Neural cell (in vitro differentiated cells): ENCODE measurements around the gene ZZZ3. TPM values are rescaled to one million over a fixed set of nuclear protein-coding genes. Genes with fewer than 3 reads are reported as not detected.

Source experiments
- H2AFZ ChIP-seq: fragments of 200-600, 300-800 bp; sonication (generic), shearing (Covaris generic); 2 replicates; pipeline ENCODE4 v1.6.0; 2014; ENCODE audit warnings: low read depth, mild to moderate bottlenecking, antibody characterized with exemption, low read length, moderate library complexity
- H3F3A ChIP-seq: fragments of 200-600 bp; shearing (Covaris generic); 2 replicates; pipeline ENCODE4 v1.6.1; 2016; ENCODE audit warnings: mild to moderate bottlenecking, moderate library complexity, mixed read lengths, antibody characterized with exemption, low read length; ENCODE audit not compliant: insufficient read depth, poor library complexity, severe bottlenecking
- H3K27ac ChIP-seq: fragments of 200-600, 300-800 bp; sonication (generic), shearing (Covaris generic); 2 replicates; pipeline ENCODE4 v1.5.1; 2014; ENCODE audit warnings: mild to moderate bottlenecking, low read length, moderate library complexity
- H3K27me3 ChIP-seq: fragments of 300-800, 200-600 bp; sonication (generic), shearing (Covaris generic); 2 replicates; pipeline ENCODE4 v1.6.0; 2014; ENCODE audit warnings: mild to moderate bottlenecking, low read depth, low read length, moderate library complexity; ENCODE audit not compliant: insufficient read depth
- H3K36me3 ChIP-seq: fragments of 300-800, 200-600 bp; sonication (generic), shearing (Covaris generic); 2 replicates; pipeline ENCODE4 v1.5.1; 2014; ENCODE audit warnings: mild to moderate bottlenecking, antibody characterized with exemption, low read length, moderate library complexity; ENCODE audit not compliant: insufficient read depth
- H3K4me2 ChIP-seq: fragments of 300-800, 200-600 bp; sonication (generic), shearing (Covaris generic); 2 replicates; pipeline ENCODE4 v1.6.0; 2014; ENCODE audit warnings: mild to moderate bottlenecking, low read length
- H3K4me3 ChIP-seq: fragments of 300-800, 200-600 bp; sonication (generic), shearing (Covaris generic); 2 replicates; pipeline ENCODE4 v1.5.1; 2014; ENCODE audit warnings: mild to moderate bottlenecking, low read length, moderate library complexity
- H3K79me2 ChIP-seq: fragments of 200-600 bp; shearing (Covaris generic); replicated peaks from 2 replicates; pipeline ENCODE4 v1.6.0; 2014; ENCODE audit warnings: mild to moderate bottlenecking, low read length, moderate library complexity; ENCODE audit not compliant: insufficient read depth
- H3K9ac ChIP-seq: fragments of 300-800, 200-600 bp; sonication (generic), shearing (Covaris generic); 2 replicates; pipeline ENCODE4 v1.6.1; 2016; ENCODE audit warnings: mild to moderate bottlenecking, low read length, mixed read lengths
- H3K9me2 ChIP-seq: fragments of 200-600 bp; shearing (Covaris generic); 2 replicates; pipeline ENCODE4 v1.6.1; 2016; ENCODE audit warnings: mild to moderate bottlenecking, low read length, mixed read lengths; ENCODE audit not compliant: insufficient read depth
- H3K9me3 ChIP-seq: fragments of 200-600, 300-800 bp; sonication (generic), shearing (Covaris generic); 2 replicates; pipeline ENCODE4 v1.6.1; 2016; ENCODE audit warnings: mild to moderate bottlenecking, mixed run types, low read length, moderate library complexity, mixed read lengths
- H4K20me1 ChIP-seq: fragments of 200-600 bp; shearing (Covaris generic); 2 replicates; pipeline ENCODE4 v1.6.1; 2016; ENCODE audit warnings: mild to moderate bottlenecking, mixed run types; ENCODE audit not compliant: insufficient read depth
- CTCF ChIP-seq: fragments of 450-650 bp; IDR thresholded peaks from 2 replicates; pipeline ENCODE4 v1.5.1; 2014; ENCODE audit warnings: antibody characterized with exemption, mild to moderate bottlenecking, moderate library complexity; ENCODE audit not compliant: poor library complexity, severe bottlenecking
- EP300 ChIP-seq: fragments of 450-650 bp; conservative IDR thresholded peaks from 2 replicates; pipeline ENCODE4 v1.6.1; 2014; ENCODE audit warnings: antibody characterized with exemption, mild to moderate bottlenecking, moderate library complexity; ENCODE audit not compliant: poor library complexity, severe bottlenecking
- EZH2 ChIP-seq: fragments of 200-600, 300-800 bp; shearing (Covaris generic), sonication (generic); IDR thresholded peaks from 2 replicates; pipeline ENCODE4 v1.6.1; 2014; ENCODE audit warnings: antibody characterized with exemption, low read length, borderline replicate concordance, mild to moderate bottlenecking; ENCODE audit not compliant: insufficient read depth, poor library complexity, severe bottlenecking
- MXI1 ChIP-seq: fragments of 450-650 bp; conservative IDR thresholded peaks from 2 replicates; pipeline ENCODE4 v1.6.1; 2014; ENCODE audit warnings: antibody characterized with exemption, mild to moderate bottlenecking; ENCODE audit not compliant: poor library complexity, severe bottlenecking
- POLR2AphosphoS5 ChIP-seq: IDR thresholded peaks from 2 replicates; pipeline ENCODE4 v1.6.1; 2012
- RAD21 ChIP-seq: fragments of 450-650 bp; conservative IDR thresholded peaks from 2 replicates; pipeline ENCODE4 v1.6.1; 2014; ENCODE audit warnings: antibody characterized with exemption, mild to moderate bottlenecking, moderate library complexity
- REST ChIP-seq: IDR thresholded peaks from 2 replicates; pipeline ENCODE4 v1.6.1; 2012; ENCODE audit warnings: borderline replicate concordance
- SMC3 ChIP-seq: fragments of 450-650 bp; conservative IDR thresholded peaks from 2 replicates; pipeline ENCODE4 v1.6.1; 2014; ENCODE audit warnings: antibody characterized with exemption, mild to moderate bottlenecking, moderate library complexity; ENCODE audit not compliant: poor library complexity
- TAF1 ChIP-seq: IDR thresholded peaks from 2 replicates; pipeline ENCODE4 v1.6.1; 2012; ENCODE audit warnings: low read depth
- polyA minus RNA-seq: library from RNA; depleted of rRNA, polyadenylated mRNA; stranded (reverse); fragments of >200 nt; gene quantifications from 2 replicates; pipeline ENCODE4 v1.2.3, GENCODE V29; 2014
- polyA plus RNA-seq: library from polyadenylated mRNA; depleted of rRNA; stranded (reverse); fragments of >200 nt; gene quantifications from 2 replicates; pipeline ENCODE4 v1.2.3, GENCODE V29; 2014

Gene ZZZ3
- polyA plus RNA-seq, result 43.7 and 48.5 TPM in 2 replicates
- 149 and 169 TPM in 2 replicates for polyA minus RNA-seq

GRCh38 chr1:77682460-77683159, at the start of gene ZZZ3:
ZZZ3 (minus strand) TSS chr1:77682658; CDS start chr1:77633354, 49,304 bp downstream.
- peaks cover 45% of the 10 kb centered on the region for H3K79me2 ChIP-seq
- H3K36me3 ChIP-seq, result no peaks in the 10 kb centered on the region
- no peaks in the 10 kb centered on the region for H4K20me1 ChIP-seq
- peak within 1 kb of the TSS; percentile 99 for H3K27ac ChIP-seq
- H3K9me3 ChIP-seq, result no peaks in the 10 kb centered on the region
- H3F3A ChIP-seq, result no peaks in the 10 kb centered on the region
- peak within 1 kb of the TSS; percentile 84 for H3K4me2 ChIP-seq
- peak within 1 kb of the TSS; percentile 97 for H3K9ac ChIP-seq
- H3K4me3 ChIP-seq, result peak within 1 kb of the TSS; percentile 90
- H3K9me2 ChIP-seq, result no peaks in the 10 kb centered on the region
- H3K27me3 ChIP-seq, result no peaks in the 10 kb centered on the region
- peak within 1 kb of the TSS; percentile 98 for H2AFZ ChIP-seq
- no peak for TF ChIP-seq RAD21
- peak; percentile 46 for TF ChIP-seq EP300
- peak; percentile 70 for TF ChIP-seq REST
- no peak for TF ChIP-seq EZH2
- TF ChIP-seq POLR2AphosphoS5, result peak; percentile 83
- TF ChIP-seq MXI1, result peak; percentile 81
- TF ChIP-seq CTCF, result peak; percentile 28
- TF ChIP-seq TAF1, result peak; percentile 80
- peak; percentile 14 for TF ChIP-seq SMC3

GRCh38 chr1:77732090-77732489, 49.6 kb upstream of the ZZZ3 start:
- Histone ChIP-seq H4K20me1 (no peaks in the 10 kb centered on the region), H3K4me3 (no peak overlapping the region), H3K4me2 (no peak overlapping the region), H3K27ac (no peak overlapping the region), H3K36me3 (no peaks in the 10 kb centered on the region), H3F3A (no peaks in the 10 kb centered on the region), H3K9ac (no peak overlapping the region), H3K9me3 (no peaks in the 10 kb centered on the region), H2AFZ (no peak overlapping the region), H3K79me2 (no peaks in the 10 kb centered on the region), H3K9me2 (no peaks in the 10 kb centered on the region), H3K27me3 (no peaks in the 10 kb centered on the region)
- TF ChIP-seq MXI1, result no peak
- TF ChIP-seq SMC3, result no peak
- TF ChIP-seq POLR2AphosphoS5, result no peak
- no peak for TF ChIP-seq CTCF
- no peak for TF ChIP-seq REST
- no peak for TF ChIP-seq EZH2
- TF ChIP-seq EP300, result no peak
- no peak for TF ChIP-seq RAD21
